ENCODE results near the gene CLEC2B.

The CLEC2B gene

DNA sequence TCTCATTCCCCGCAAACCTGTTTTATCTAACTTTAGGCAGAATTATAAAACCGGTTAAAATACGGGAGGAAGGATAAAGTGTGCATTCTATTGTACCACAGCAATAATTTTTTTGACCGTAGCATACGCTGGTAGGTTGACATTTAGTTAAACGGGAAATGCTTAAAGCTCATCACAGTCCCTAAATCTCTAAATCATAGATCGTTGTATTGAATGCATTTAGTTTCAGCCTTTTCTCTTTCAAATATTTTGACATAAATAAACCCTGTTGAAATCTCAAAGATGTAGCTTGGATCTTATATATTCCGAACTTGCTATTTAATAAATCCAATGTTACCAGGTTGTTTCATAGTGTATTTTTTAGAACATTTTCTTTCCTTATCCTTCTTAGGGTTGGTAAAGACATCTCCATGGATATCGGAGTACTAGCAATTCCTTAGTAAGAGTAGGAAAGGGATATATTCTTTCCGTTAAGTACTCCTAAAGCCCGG is 798 bp downstream of the CLEC2B start:
- no peak for DNase-seq

DNA sequence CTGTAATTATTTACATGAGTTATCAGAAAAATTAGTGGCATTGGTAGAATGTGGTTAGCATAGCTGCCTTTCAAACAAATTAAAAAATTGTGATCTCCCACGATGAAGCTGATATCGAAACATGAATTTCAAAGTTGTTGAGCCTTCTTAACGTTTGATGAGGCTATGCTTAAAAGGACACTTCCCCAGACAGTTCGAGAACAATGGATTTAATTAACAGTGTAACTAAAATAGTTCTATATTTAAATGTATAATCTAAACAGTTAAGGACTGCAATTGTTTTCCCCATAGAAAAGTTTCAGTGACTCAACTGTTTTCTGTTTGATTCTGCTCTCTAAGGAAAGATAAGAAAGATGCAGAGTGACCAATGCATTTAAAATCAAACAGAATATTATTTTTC is 1.6 kb downstream of the CLEC2B start:
- DNase-seq: no peak

DNA sequence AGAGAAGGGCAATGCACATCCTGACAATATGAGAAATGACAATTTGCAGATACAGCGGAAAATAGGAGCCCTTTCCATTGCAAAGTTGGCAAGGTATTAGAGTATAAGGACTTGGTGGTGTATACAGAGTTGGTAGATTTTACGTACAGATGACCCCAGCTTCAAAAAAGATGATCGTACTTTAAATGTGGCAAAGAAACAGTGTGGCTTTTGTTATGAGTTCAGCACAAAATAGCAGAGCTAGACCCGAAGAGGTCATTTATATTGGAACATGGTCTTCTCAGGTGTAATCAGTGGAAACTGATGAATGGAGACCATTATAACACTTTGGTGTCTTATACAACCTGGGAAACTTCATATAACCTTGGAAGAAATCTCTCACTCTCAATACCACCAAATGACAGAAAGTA is 2.3 kb downstream of the CLEC2B start:
- no peak for DNase-seq

DNA sequence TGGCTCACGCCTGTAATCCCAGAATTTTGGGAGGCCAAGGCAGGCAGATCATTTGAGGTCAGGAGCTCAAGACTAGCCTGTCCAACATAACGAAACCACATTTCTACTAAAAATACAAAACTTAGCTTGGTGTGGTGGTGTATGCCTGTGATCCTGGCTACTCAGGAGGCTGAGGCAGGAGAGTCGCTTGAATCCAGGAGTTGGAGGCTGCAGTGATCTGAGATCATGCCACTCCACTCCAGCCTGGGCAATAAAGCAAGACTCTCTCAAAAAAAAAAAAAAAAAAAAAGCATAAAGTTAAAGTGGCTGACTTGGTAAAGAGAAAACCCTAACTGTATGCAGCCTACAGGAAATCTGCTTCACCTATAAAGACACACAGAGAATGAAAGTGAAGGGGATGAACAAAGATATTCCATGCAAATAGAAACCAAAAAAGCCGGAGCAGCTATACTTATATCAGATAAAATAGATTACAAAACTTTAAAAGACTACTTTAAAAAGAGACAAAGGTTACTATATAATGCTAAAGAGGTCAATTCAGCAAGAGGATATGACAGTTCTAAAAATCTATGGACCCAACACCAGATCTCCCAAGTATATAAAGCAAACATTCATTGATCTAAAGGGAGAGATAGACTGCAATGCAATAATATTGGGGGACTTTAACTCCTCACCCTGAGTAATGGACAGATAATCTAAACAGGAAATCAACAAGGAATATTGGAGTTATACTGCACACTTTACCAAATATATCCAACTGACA is 4.1 kb downstream of the CLEC2B start:
- no peak for DNase-seq

DNA sequence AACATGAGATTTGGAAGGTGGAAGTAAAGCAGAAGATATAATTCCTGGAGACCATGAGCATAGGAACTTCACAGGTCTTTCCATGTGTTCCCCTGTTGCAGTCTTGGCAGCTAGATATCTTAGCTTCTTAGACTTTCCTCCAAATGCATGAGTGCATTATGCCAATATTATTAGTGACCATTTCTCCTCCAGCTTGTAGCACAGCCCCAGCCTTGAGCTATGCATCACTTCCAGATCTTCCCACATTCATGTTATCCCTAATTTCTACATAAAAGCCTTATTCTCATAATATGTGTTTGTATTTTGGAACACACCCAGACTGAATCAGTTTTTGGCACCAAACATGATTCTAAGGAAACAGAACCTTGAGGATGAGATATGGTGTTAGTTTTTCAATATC is 11.0 kb downstream of the CLEC2B start:
- DNase-seq: no peak

DNA sequence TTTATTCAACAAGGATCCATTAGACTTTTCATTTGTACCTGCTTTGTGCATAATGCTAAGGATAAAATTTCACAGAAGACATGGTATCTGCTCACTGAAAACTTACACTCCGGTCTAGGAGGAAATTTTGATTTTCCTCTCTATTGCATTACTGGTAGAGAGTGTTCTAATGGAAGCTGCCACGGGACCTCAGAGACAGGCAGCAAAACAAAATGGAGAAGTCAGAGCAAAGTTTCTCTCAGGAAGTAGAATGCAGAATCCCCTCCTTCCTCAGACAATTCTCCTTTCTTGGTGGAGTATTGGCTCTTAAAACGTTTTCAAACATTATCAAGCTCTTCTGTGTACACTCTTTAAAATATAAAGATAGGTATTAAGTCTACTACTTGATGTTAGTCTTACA is 12.3 kb downstream of the CLEC2B start:
- no peak for DNase-seq

DNA sequence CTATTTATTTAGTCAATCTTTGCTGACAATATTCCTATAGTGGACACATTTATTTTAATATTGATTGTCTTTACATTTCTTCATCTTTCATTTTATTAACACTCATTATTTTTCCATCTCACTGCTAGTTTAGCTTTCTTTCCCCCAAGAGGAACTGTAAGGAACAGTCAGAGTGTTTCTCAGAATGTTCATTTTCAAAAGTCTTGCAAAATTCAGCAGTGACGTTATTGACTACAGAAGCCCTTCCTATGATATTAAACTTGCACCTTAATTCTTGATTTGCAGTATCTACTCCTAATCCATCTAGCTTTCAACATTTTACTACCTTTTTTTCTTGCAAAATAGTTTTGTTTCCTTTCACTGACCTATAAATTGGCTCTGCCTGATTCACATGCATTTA is 13.0 kb downstream of the CLEC2B start:
- no peak for DNase-seq

DNA sequence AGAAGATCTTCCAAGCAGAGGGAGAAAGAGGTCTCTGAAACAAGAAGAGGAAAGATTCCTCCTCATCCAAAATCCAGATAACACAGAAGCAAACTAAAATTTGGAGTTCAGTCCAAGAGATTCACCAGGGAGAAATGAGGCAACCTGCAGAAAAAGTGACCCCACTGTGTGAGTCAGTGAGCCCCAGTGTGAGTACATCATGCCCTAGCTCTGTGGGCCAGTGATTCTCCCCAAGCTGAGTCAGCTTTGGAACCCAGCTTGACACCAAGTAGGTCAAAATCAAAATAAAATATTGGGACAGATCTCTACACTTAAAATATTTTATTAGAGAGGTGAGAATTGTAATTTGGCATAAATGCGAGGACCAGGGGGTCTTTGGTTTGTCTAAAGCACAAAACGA is 17.2 kb downstream of the CLEC2B start:
- DNase-seq: no peak

DNA sequence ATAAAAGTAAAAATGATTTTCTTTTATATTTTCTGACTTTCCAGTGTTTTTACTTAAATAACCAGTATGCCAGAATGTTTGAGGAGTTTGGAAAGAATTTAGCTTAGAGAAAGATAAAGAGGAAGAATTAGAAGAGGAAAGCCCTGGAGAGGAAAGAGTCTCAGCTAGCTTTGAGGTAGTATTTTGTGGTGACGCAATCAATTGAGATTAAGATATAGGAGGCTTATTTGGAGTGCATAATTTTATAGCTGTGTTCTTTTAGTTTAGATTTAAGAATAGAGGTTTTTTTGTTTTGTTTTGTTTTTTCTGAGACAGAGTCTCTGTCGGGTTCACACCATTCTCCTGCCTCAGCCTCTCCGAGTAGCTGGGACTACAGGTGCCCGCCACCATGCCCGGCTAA is 18.1 kb downstream of the CLEC2B start:
- no peak for DNase-seq

DNA sequence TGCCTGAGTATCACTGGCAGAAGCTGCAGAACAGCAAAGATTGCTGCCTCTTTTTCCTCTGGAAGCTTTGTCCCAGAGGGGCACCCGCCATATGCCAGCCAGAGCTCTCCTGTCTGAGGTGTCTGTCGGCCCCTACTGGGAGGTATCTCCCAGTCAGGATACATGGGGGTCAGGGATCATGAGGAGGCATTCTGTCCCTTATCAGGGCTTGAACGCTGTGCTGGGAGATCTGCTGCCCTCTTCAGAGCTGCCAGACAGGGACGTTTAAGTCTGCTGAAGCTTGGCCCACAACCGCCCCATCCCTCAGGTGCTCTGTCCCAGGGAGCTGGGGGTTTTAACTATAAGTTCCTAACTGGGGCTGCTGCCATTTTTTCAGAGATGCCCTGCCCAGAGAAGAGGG is 20.3 kb downstream of the CLEC2B start:
- DNase-seq: no peak

DNA sequence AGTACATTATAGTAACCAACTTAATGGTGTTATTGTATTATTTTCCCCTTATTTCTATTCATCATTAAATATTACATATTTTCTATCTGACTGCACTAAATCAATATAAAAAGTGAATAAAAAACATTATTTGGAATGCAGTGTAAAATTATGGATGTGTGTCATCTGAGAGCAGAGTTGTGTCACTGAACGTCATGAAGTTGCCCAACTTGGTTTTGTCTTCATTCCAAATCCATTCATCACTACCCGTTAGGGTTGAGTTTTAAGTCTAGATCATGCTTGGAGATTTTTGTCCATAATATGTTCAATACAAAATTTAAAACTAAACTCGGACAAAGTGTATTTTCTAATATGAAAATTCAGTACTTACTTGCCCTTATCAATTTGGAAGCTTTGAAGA is 25.7 kb downstream of the CLEC2B start:
- no peak for DNase-seq

DNA sequence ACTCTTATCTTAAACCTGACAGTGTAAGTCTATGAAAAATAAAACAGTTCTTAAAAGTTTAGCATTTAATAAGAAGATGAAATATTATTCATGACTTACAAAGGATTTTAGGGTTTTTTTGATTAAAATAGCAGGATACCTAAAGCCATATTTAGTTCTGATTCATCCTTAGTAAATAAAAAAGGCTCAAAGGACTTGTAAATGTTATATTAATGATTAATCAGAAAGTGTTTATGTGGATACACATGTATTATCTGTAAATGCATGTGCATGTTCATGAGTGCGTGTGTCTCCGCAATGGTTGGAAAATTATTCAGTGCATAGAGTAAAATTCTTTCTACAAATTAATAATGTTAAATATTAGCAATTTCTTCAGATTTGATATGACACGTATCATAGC is 37.4 kb downstream of the CLEC2B start:
- DNase-seq: no peak

DNA sequence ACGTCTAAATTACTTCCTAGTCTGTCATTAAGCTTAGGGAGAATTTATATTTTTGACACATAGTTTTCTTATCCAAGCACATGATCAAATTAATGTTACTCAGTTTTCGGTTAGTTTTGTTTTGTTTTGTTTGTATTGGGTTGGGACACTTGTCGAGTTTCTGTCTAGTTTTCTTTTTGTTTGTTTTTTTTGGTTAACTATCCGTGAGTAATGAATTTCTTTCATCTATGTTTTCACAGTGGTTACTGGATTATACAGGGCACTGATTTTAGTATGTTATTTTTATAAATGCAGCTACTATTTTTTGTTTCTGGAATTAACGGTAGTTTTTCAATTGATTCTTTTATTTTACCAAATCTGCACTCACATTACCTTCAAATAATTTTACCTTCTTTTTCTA is 39.2 kb downstream of the CLEC2B start:
- DNase-seq: no peak

DNA sequence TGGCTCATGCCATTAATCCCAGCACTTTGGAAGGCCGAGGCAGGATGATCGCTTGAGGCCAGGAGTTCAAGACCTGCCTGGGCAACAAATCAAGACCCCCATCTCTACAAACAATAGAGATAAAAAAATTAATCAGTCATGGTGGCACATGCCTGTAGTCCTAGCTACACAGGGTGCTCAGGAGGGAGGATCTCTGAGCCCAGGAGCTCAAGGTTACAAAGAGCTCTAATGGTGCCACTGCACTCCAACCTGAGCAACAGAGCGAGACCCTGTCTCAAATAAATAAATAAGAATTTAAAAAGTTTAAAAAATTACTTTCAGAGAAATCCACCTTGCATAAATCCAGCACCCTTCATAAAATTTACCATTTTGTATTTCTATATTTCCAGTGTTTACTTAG is 39.7 kb downstream of the CLEC2B start:
- DNase-seq: no peak

DNA sequence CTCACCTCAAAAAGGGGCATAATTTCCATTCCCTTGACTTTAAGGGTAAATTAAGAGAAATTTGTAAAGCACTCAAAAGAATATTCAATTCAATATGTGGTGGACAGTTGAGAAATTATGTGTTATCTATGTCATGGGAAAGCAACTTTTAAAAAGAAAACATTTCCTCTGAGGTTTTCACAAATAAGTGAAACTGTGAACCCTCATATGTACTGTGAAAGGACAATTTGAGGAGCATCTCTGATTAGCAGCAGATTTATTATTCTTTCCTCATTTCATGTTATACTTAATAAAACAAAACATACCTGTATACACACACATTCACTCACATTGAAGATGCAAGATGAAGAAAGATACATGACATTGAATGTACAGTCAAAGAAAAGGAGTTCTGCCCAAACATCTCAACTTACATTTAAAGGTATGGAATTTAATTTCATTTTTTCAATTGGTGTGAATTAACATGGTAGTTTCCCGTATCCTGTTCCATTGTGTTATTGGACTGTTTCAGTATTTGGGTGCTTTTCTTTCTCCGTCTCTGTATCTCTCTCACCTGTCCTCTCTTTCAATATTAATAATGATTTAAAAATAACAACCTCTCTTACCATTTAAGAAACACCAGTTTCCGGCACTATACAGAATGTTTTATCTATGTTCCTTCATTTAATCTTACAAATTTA is 41.8 kb downstream of the CLEC2B start, which contains the start of gene KLRF1:
TSS of gene KLRF1 (plus strand) at position 273 of the 680 bp plus-strand sequence. CDS start at position 337, 64 bp downstream.
- no peak for DNase-seq

DNA sequence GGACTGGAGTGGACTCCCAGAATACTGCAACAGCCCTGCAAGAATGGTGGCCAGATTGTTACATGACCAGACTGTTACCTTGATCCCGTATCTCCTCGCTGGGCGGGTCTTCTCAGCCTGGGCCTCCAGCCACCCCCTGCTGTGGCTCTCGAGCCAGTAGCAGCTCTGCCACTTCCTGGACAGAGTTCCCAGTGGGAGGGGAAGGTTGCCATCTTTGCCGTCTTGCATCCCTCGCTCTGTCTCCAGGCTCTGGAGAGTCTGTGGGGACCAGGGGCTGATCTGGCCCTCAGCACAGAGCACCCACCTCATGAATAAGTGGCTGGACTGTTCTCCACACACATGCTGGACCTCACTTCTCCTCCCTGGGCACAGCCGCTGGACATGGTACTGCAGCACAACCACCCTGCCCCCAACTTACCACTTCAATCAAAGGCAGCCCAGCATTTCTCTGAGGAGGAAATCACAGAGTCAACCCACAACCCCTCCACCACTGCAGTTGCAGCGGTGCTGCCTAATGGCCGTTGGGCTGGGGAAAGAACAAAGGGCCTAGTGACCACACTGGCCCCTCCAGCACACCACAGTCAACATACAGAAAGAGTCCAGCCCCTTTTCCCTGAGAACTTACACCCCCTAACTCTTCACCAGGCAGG is 48.7 kb downstream of the CLEC2B start:
- no peak for DNase-seq

DNA sequence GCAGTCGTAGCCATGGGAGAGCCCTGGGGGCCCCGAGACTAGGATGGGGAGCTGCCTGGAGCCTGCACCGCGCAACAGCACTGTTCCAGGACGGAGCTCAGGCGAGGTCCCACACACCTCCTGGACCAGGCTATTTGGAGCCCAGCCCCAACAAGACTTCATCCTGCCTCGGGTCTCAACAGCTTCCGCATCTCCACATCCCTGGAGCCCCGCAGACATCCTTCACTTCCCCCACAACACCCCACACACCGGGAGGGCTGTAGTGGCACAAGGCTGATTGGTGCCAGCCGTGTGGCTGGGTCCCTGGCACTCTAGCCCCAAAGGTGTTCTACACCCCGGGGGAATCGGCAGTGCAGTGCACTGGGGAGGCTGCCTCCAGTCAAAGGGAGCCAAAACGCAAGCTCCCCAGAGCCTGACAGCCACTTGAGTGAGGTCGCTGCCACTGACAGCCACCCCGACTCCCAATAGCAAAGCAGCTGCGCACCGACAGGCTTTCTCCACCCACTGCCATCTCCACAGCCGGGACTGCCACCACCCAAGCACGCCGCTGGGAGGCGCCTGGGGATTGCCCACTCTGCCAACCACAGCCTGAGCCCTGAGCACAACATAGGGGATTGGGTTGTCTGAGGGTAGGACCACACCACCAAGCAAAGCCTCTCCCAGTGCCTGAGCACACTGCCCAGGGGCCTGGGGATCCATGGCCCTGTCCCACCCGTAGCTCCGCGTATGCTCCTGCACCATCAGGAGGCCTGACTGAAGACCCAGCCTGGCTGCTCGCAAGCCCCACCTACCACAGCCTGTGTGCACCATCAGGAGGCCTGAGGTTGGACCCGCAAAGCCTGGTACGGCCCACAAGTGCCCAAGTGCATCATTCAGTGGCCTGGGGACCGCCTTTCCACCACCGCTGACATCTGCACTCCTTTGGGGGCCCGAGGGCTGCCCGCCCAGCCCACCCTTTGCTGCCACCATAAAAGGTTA is 55.0 kb downstream of the CLEC2B start:
- DNase-seq: no peak

DNA sequence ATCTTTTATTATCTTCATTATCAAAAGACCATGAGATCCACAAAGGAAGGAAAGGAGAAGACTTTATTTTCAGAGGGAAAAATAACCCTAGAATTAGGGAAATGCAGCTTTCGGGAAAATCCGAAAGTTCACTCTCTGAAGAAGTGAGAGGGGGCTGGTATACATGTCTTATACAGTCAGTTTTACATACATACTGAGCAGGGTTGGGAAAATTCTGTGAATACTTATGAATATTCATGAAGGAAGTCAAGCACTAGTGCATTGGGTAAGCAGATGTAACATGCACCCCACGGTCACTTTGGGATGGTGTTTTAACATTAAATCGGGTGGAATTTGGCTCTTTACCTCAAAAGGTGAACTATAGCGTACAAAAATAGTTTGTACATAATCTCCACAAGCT is 57.5 kb downstream of the CLEC2B start:
- DNase-seq: no peak

DNA sequence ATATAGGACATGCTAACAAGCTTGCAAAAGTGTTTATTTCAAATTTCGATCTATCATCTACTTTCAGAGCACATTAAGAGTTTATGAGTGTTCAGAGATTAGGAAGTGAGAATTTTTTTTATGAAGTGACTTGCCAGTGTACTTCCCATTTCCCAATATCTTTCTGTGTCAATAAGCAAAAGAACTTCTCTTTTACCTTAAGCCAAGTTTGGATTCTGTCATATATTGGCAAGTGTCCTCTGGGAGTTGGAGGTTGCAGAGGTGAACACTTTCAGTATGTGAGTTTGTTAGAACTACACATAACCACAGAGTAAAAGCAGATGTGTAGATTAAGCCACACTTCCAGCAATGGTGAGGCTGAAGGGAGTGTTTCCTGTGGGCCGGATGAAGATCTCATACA is 58.5 kb downstream of the CLEC2B start:
- no peak for DNase-seq

DNA sequence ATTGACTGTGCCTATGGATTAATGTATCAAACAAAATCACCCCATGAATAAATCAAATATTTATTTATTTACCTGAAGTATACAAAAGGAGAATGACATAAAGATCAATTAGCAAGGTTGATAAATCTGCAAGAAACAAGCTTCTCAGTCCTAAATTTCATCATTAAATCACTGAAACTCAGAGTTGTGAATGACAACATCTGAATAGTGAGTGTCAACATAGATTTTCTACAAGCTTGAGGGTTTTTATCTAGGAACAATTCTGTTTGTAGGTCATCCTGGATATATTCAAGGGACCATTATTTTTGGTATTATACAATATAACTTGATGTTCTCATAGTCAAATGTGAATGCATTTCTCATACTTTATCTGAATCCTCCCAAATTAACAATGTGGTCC is 59.3 kb downstream of the CLEC2B start:
- no peak for DNase-seq

DNA sequence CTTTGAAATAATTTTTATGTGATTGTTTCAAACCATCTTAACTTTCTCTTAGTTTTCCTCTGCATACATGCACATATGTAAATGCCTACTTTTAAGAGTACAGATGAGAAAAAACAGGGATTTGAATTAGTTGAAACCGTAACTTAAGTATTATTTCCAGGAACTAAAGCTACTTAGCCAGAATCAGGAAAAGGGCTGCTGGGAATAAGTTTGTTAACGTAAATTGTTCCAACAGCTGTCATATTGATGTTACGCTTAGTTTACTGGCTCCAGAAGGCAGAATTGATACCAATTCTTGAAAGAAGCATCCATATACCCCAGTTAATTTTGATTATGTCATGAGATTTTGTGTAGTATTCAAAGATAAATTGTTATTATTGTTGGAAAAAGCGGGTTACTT is 59.8 kb downstream of the CLEC2B start:
- DNase-seq: no peak

DNA sequence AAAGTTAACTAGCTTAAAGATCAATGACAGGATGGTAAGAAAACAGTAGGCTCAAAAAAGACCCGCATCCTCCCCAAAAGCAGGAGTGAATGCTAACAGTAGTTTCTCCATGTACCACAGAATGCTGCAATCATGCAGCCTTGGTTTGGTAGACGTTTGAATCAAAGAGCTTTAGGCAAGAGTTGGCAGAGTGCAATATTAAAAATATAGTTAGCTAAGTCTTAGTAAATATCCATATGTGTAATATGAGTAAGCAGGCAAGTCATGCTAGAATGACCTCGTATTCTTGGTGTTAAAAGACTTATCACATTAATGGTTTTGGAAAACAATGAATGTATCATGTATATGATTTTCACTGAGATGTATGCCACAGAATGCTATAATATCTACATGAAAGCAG is 60.6 kb downstream of the CLEC2B start:
- no peak for DNase-seq

DNA sequence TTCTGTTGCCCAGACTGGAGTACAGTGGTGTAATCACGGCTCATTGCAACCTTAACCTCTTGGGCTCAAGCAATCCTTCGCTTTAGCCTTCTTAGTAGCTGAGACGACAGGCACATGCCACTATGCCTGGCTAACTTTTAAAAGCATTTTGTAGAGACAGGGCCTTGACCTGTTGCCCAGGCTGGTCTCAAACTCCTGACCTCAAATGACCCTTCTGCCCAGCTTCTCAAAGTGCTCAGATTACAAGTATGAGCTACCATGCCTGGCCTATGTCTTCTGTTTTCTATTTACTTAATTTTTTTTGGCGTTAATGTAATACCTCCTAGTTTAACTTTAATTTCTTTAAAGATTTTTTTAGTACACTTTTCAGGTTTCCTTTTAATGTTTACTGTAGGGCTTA is 62.4 kb downstream of the CLEC2B start:
- no peak for DNase-seq
